Kidney epithelial cell (primary cell): ENCODE data around the gene MDH2. TPM values are rescaled to one million over a fixed set of nuclear protein-coding genes. Genes with fewer than 3 reads are reported as not detected.
"Not testable (repeated sequence)": the region's sequence is repeated elsewhere in the genome, so short reads cannot be mapped to it uniquely, and the experiment has no call there.

Source experiments
- DNase-seq: peaks from one replicate; pipeline ENCODE4 v3.0.0-alpha.2; 2010; ENCODE audit warnings: low read depth
- H3K27me3 ChIP-seq: 2 replicates; pipeline ENCODE4 v1.6.0; 2011; ENCODE audit warnings: low read length; ENCODE audit not compliant: control insufficient read depth, insufficient read depth
- H3K36me3 ChIP-seq: 2 replicates; pipeline ENCODE4 v1.5.1; 2011; ENCODE audit warnings: low read length; ENCODE audit not compliant: control insufficient read depth, insufficient read depth
- H3K4me3 ChIP-seq: 2 replicates; pipeline ENCODE4 v1.5.1; 2011; ENCODE audit warnings: low read depth, mild to moderate bottlenecking, control low read depth, low read length
- CTCF ChIP-seq: IDR thresholded peaks from 2 replicates; pipeline ENCODE4 v1.5.1; 2011; ENCODE audit warnings: mild to moderate bottlenecking, moderate library complexity, low read length, control low read depth, inconsistent platforms; ENCODE audit not compliant: insufficient read depth, poor library complexity, severe bottlenecking
- total RNA-seq: library from RNA; depleted of rRNA; stranded (reverse); fragments of >200 nt; gene quantifications from 2 replicates; pipeline ENCODE4 v1.2.3, GENCODE V29; 2015

The MDH2 gene
- total RNA-seq, 1 donor from 2014 or later, result 109 TPM

DNA sequence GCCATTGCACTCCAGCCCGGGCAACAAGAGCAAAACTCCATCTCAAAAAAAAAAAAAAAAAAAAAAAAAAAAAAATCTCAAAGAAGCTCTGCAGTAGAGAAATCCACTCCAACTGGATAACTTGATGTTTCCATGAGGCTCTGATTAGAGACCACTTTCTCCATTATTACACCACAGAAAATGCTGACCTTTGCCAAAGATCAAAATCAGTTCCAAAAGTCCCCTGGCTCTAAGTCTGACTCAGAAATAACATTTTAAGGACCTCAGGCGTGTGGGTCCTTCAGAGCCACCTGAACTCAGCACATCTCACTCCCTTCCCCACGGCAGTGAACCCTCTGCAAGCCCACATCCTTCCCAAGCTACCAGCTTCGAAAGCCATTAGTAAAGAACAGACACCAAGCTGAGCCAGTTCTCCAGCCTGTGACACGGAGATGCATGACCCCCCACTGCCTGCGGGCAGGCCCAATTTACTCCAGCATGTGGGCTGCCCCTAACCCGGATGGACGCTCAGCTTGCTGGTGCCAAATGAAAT is 39.7 kb upstream of the MDH2 start:
- no peak for DNase-seq
- no peaks in the 10 kb centered on the region for H3K27me3 ChIP-seq
- H3K4me3 ChIP-seq, result no peak overlapping the region
- no peaks in the 10 kb centered on the region for H3K36me3 ChIP-seq
- TF ChIP-seq CTCF, result no peak

DNA sequence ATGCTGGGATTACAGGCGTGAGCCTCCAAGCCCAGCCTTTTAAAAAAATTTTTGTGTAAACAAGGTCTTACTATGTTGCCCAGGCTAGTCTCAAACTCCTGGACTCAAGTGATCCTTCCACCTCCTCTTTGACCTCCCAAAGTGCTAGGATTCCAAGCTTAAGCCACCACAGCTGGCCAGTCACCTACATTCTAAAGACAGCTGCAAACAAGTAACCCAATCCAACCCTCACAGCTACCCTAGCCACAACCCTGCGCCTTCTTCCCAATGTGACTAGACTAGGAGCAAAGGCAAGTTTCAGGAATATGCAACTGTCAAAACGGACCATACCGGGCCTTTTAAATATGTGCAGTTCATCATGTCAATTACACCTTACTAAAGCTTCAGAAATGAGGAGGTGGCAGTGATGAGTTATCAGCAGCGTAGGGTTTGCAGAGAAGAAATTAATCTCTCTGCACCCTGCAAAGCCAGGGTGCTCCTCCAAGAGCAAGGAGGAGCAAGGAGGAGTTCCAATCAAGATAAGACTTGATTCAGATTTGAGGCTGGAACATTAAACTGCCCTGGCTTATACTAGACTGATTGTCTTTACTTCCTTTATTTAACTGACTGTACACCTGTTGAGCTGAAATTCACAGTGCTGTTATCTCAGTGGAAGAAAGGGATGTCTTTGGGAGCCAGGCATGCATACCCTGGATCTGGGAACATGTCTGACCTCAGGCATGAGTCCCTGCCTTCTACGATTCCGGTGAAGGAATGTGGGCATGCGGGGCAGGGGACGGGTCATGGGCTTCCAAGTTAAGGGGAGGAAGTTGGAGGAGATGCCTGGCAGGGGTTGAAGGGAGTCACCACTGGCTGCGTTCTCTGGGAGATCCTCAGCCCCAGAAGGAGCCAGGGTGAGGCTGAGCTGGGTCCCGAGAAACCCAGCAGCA is 38.0 kb upstream of the MDH2 start:
- H3K4me3 ChIP-seq, result no peak overlapping the region
- DNase-seq, result no peak
- no peak for TF ChIP-seq CTCF
- H3K36me3 ChIP-seq, result no peaks in the 10 kb centered on the region
- H3K27me3 ChIP-seq, result no peaks in the 10 kb centered on the region

DNA sequence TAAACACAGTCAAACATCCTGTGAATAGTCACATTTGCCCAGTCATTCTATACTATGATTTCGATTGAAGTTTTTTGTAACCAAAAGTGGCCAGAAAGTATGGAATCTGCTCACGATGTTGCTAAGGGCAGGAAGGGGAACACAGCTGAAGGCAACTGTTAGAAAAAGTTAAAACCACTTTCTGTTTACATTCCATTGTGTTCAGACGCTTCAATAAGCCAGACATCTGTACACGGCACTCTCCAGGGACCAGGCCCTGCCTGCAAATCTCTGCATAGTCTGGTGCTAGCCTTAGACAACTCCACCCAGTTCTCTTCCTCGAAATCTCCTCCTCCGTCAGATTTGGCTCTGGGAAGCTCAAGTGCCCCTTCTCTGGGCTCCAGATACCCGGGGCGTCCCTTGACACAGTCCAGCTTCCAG is 36.5 kb upstream of the MDH2 start:
- TF ChIP-seq CTCF, result no peak
- no peak for DNase-seq
- H3K36me3 ChIP-seq, result no peaks in the 10 kb centered on the region
- no peak overlapping the region for H3K4me3 ChIP-seq
- H3K27me3 ChIP-seq, result no peaks in the 10 kb centered on the region

DNA sequence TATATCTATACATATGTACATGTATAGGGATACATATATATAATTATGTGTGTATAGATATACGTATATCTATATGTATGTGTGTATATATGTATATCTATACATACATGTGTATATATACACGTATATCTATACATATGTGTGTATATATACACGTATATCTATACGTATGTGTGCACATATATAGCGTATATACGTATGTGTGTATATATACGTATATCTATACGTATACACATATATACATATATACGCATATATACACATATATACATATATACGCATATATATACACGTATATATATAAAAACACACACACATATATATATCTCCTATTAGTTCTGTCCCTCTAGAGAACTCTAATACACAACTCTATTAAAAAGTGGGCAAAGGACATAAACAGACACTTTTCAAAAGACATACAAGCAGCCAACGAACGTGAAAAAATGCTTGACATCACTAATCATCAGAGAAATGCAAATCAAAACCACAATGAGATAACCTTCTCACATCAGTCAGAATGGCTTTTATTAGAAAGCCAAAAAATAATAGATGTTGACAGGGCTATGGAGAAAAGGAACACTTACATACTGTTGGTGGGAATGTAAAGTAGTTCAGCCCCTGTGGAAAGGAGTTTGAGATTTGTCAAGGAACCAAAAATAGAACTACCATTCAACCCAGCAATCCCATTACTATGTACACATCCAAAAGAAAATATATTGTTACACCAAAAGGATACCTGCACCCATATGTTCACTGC is 31.5 kb upstream of the MDH2 start:
- Histone ChIP-seq H3K4me3 (no peak overlapping the region), H3K27me3 (no peaks in the 10 kb centered on the region), H3K36me3 (no peaks in the 10 kb centered on the region)
- TF ChIP-seq CTCF, result no peak
- no peak for DNase-seq

DNA sequence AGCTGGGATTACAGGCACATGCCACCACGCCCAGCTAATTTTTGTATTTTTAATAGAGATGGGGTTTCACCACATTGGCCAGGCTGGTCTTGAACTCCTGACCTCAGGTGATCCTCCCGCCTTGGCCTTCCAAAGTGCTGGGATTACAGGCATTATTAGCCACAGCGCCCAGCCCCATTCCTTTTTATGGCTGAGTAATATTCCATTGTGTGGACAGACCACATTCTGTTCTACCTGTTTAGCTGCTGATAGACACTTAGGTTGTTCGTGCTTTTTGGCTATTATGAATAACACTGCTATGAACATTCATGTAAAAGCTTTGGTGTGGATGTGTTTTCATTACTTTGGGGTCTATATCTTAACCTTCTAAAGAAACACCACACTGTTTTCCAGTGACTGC is 29.4 kb upstream of the MDH2 start:
- not testable (repeated sequence) for H3K36me3 ChIP-seq, DNase-seq, H3K27me3 ChIP-seq, H3K4me3 ChIP-seq

DNA sequence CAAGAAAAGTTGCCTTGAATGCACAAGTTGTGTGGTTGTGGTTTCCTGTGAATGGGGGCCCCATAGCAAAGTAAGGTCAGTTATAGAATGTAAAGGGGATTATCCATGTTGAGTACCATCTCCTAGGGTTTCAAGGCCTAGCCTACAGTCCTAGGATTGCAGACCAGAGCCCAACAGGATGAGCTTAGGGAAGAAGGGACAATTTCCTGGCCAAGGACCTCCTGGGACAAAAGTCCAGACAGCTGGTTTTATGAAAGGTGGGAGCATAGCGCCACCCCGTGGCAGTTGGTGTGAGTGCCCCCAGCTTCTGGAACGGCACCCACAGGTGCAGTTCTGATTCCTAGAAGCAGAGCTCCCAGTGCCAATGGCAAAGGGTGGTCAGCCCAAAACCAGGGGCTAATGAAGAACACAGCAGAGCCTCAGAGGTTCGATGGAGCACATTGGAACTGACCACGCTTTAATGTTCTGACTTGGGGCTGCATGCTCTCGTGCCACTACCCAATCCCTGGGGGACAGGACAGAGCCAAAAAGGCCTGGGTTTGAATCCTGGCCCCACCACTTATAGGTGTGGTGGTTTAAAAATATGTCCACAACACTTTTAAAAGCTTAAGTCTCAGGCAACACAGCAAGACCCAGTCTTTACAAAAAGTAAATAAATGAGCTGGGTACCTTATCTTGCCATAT is 27.7 kb upstream of the MDH2 start:
- TF ChIP-seq CTCF, result peak; percentile 83
- peak; percentile 4 for DNase-seq
- no peaks in the 10 kb centered on the region for H3K36me3 ChIP-seq
- H3K27me3 ChIP-seq, result no peaks in the 10 kb centered on the region
- H3K4me3 ChIP-seq, result no peak overlapping the region
